ENCODE measurements around the gene GRID1. TPM values are rescaled to one million over a fixed set of nuclear protein-coding genes. Genes with fewer than 3 reads are reported as not detected.

Gene GRID1
- total RNA-seq, 1 donor = not detected

- TF ChIP-seq, protein P1, sequence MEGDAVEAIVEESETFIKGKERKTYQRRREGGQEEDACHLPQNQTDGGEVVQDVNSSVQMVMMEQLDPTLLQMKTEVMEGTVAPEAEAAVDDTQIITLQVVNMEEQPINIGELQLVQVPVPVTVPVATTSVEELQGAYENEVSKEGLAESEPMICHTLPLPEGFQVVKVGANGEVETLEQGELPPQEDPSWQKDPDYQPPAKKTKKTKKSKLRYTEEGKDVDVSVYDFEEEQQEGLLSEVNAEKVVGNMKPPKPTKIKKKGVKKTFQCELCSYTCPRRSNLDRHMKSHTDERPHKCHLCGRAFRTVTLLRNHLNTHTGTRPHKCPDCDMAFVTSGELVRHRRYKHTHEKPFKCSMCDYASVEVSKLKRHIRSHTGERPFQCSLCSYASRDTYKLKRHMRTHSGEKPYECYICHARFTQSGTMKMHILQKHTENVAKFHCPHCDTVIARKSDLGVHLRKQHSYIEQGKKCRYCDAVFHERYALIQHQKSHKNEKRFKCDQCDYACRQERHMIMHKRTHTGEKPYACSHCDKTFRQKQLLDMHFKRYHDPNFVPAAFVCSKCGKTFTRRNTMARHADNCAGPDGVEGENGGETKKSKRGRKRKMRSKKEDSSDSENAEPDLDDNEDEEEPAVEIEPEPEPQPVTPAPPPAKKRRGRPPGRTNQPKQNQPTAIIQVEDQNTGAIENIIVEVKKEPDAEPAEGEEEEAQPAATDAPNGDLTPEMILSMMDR (IDR thresholded peaks at IDR 0.05; ENCODE audit: insufficient read depth, low read length) = no peak
- H3K4me3 ChIP-seq (ENCODE audit: low read depth, low read length) = no peak overlapping the region
- no peak for DNase-seq (ENCODE audit: low read depth)
These were observed 282.9 kb downstream of the GRID1 start for GRCh38 chr10:86083664-86084175.

DNA sequence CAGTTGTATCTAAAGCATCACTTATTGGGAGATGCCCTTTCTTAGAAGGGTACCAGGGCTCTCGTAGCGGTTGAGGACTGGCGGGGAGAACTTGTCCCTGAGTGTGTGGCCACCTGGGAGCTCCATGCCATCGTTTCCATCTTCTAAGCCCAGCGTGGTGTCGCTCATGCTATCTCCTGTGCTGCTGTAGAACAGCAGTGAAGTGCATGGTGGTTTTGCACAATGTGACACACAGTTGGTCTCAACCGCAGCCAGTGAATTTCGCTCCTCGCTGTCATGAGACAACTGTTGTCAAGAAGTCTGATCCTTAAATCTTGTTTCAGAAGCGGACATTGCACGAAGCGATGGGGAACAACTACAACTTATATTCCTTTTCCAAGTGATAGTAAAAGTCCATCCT is 283.4 kb downstream of the GRID1 start:
- no peak for DNase-seq (ENCODE audit: low read depth)
- no peak overlapping the region for H3K4me3 ChIP-seq (ENCODE audit: low read depth, low read length)
- TF ChIP-seq, protein P1 (IDR thresholded peaks at IDR 0.05; ENCODE audit: insufficient read depth, low read length) = no peak

GRCh38 chr10:86082556-86082955 is 284.0 kb downstream of the GRID1 start:
- no peak overlapping the region for H3K4me3 ChIP-seq (ENCODE audit: low read depth, low read length)
- TF ChIP-seq, protein P1 (IDR thresholded peaks at IDR 0.05; ENCODE audit: insufficient read depth, low read length) = no peak
- no peak for DNase-seq (ENCODE audit: low read depth)

GRCh38 chr10:86079088-86079487 is 287.5 kb downstream of the GRID1 start:
- DNase-seq (ENCODE audit: low read depth) = no peak
- TF ChIP-seq, protein P1 (IDR thresholded peaks at IDR 0.05; ENCODE audit: insufficient read depth, low read length) = no peak
- H3K4me3 ChIP-seq (ENCODE audit: low read depth, low read length) = no peak overlapping the region

- DNase-seq (ENCODE audit: low read depth) = no peak
- H3K4me3 ChIP-seq (ENCODE audit: low read depth, low read length) = no peak overlapping the region
- TF ChIP-seq, protein P1 (IDR thresholded peaks at IDR 0.05; ENCODE audit: insufficient read depth, low read length) = no peak
These were observed 288.0 kb downstream of the GRID1 start for GRCh38 chr10:86078639-86079035.

- no peak overlapping the region for H3K4me3 ChIP-seq (ENCODE audit: low read depth, low read length)
- DNase-seq (ENCODE audit: low read depth) = no peak
- TF ChIP-seq, protein P1 (IDR thresholded peaks at IDR 0.05; ENCODE audit: insufficient read depth, low read length) = no peak
These were observed 288.5 kb downstream of the GRID1 start for GRCh38 chr10:86077871-86078638.

Measured in fibroblast of the aortic adventitia (primary cell).